PC-3 (cell line): ENCODE data around the gene CHD5. TPM values are rescaled to one million over a fixed set of nuclear protein-coding genes. Genes with fewer than 3 reads are reported as not detected.

ENCODE experiments used
- ATAC-seq: fragments of 200-7000 bp; cut with Tn5 transposase; 2 replicates; pipeline ENCODE4 v1.9.1; 2020; ENCODE audit warnings: mild to moderate bottlenecking, moderate library complexity
- BruUV-seq: library from RNA; stranded (reverse); fragments of 400-500 nt; replicated peaks from 2 replicates; lab custom pipeline; 2021; lab: Mats Ljungman, UMichigan
- CTCF ChIA-PET: fragments of 300-600 bp; sonication (Branson Sonifier 250); formaldehyde crosslinking; loops from one replicate; lab custom pipeline; 2022; ENCODE audit warnings: antibody characterized with exemption; lab: Charles Lee
- POLR2A ChIA-PET: fragments of 300-600 bp; sonication (Branson Sonifier 250); formaldehyde crosslinking; loops from one replicate; lab custom pipeline; 2022; ENCODE audit warnings: antibody characterized with exemption; ENCODE audit not compliant: unreplicated experiment; lab: Charles Lee
- DNase-seq: peaks from one replicate; pipeline ENCODE4 v3.0.0-alpha.2; 2015
- H2AFZ ChIP-seq: fragments of 300-600 bp; sonication (generic); 2 replicates; pipeline ENCODE4 v1.6.0; 2016; ENCODE audit warnings: antibody characterized with exemption, low read length
- H3F3A ChIP-seq: fragments of 300-600 bp; sonication (generic); one replicate; pipeline ENCODE4 v1.6.0; 2017; ENCODE audit warnings: antibody characterized with exemption, low read length, control low read depth, mild to moderate bottlenecking; ENCODE audit not compliant: unreplicated experiment
- H3K27ac ChIP-seq: fragments of 300-600 bp; sonication (generic); 2 replicates; pipeline ENCODE4 v1.5.1; 2016; ENCODE audit warnings: mild to moderate bottlenecking, low read length
- H3K27me3 ChIP-seq: fragments of 300-600 bp; sonication (generic); 2 replicates; pipeline ENCODE4 v1.6.1; 2016; ENCODE audit warnings: low read length, mixed read lengths
- H3K36me3 ChIP-seq: fragments of 300-600 bp; sonication (generic); 2 replicates; pipeline ENCODE4 v1.6.1; 2016; ENCODE audit warnings: low read depth, mixed run types, low read length, mixed read lengths
- H3K4me1 ChIP-seq: fragments of 300-600 bp; sonication (generic); 2 replicates; pipeline ENCODE4 v1.5.1; 2016; ENCODE audit warnings: low read length; ENCODE audit not compliant: insufficient read depth
- H3K4me2 ChIP-seq: fragments of 300-600 bp; sonication (generic); 2 replicates; pipeline ENCODE4 v1.6.0; 2016; ENCODE audit warnings: low read length
- H3K4me3 ChIP-seq: fragments of 300-600 bp; sonication (generic); 2 replicates; pipeline ENCODE4 v1.5.1; 2016; ENCODE audit warnings: mild to moderate bottlenecking, low read length, mixed read lengths
- H3K79me2 ChIP-seq: fragments of 300-600 bp; sonication (generic); 2 replicates; pipeline ENCODE4 v1.6.1; 2017; ENCODE audit warnings: low read length, mixed read lengths
- H3K9ac ChIP-seq: fragments of 300-600 bp; sonication (generic); 2 replicates; pipeline ENCODE4 v1.6.0; 2016; ENCODE audit warnings: mild to moderate bottlenecking, low read length
- H3K9me2 ChIP-seq: fragments of 300-600 bp; sonication (generic); replicated peaks from 2 replicates; pipeline ENCODE4 v1.6.1; 2016; ENCODE audit warnings: mixed run types, low read length, mixed read lengths
- H3K9me3 ChIP-seq: fragments of 300-600 bp; sonication (generic); 2 replicates; pipeline ENCODE4 v1.6.1; 2016; ENCODE audit warnings: low read length, mixed read lengths
- H4K20me1 ChIP-seq: fragments of 300-600 bp; sonication (generic); 2 replicates; pipeline ENCODE4 v1.6.1; 2016; ENCODE audit warnings: low read length, mixed read lengths
- EZH2 ChIP-seq: fragments of 300-600 bp; sonication (generic); IDR thresholded peaks from one replicate; pipeline ENCODE4 v1.6.1; 2017; ENCODE audit warnings: antibody characterized with exemption, mild to moderate bottlenecking, low read length; ENCODE audit not compliant: unreplicated experiment
- EZH2phosphoT487 ChIP-seq: fragments of 300-600 bp; sonication (generic); IDR thresholded peaks from 2 replicates; pipeline ENCODE4 v1.6.1; 2018; ENCODE audit warnings: mild to moderate bottlenecking, antibody characterized with exemption, low read length, borderline replicate concordance
- intact Hi-C: fragments of 100-400 bp; cut with micrococcal nuclease; formaldehyde crosslinking; loops from 2 replicates; pipeline ENCODE4 v1.9.0; 2023
- total RNA-seq: library from RNA; depleted of rRNA; stranded (reverse); fragments of >200 nt; gene quantifications from 2 replicates; pipeline ENCODE4 v1.2.3, GENCODE V29; 2014
- TF ChIP-seq, protein P1 (sequence below): fragments of 300-600 bp; sonication (generic); conservative IDR thresholded peaks from 2 replicates; pipeline ENCODE4 v1.5.1; 2017; ENCODE audit warnings: antibody characterized with exemption, low read depth, mild to moderate bottlenecking, low read length

CHD5 gene
- total RNA-seq, 1 experiment from 2014 or later, result 0.55 TPM

DNA sequence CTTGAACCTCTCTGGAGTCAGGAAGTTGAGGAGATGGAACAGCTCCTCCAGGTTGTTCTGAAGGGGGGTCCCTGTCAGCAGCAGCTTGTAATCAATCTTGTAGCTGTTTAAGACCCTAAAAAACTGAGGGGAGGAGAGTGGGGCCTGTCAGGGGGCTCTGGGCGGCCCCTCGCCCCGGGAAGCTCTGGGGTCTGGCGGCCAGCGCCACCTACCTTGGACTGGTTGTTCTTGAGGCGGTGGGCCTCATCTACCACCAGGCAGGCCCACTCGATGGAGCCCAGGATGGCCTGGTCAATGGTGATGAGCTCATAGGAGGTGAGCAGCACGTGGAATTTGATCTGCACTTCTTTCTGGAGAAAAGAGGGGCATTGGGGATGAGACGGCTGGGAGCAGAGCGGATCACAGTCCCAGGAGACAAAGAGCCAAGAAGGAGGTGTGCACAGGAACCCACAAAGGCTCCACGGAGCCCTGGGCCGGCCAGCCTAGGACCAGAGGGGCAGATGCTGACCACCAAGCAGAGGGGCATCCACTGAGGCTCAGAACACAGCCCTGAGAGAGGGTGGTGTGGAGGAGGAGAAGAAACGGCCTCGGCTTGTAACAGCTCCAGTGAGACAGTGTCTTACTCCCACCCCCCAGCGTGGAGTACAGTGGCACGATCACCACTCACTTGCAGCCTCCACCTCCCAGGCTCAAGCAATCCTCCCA is 43.5 kb downstream of the CHD5 start:
- POLR2A ChIA-PET, result interaction anchor here (0.6 kb wide), 1 partner anchor 22 kb away, joined by 4 read pairs; no protein-coding TSS in a partner anchor
- DNase-seq (no peak), ATAC-seq (no peak)
- no peaks in the 10 kb centered on the region for H3K79me2 ChIP-seq
- H4K20me1 ChIP-seq, result no peaks in the 10 kb centered on the region
- H3K36me3 ChIP-seq, result no peaks in the 10 kb centered on the region
- no peak overlapping the region for H2AFZ ChIP-seq
- H3K4me1 ChIP-seq, result no peaks in the 10 kb centered on the region
- H3F3A ChIP-seq, result no peaks in the 10 kb centered on the region
- intact Hi-C loops, result no loop called here
- H3K27ac ChIP-seq, result no peak overlapping the region
- no peak overlapping the region for H3K4me2 ChIP-seq
- BruUV-seq, result no TSS peak
- no peaks in the 10 kb centered on the region for H3K9me3 ChIP-seq
- CTCF ChIA-PET, result interaction anchor here (1.0 kb wide), 1 partner anchor 28 kb away, joined by 3 read pairs; no protein-coding TSS in a partner anchor
- H3K27me3 ChIP-seq, result no peaks in the 10 kb centered on the region
- TF ChIP-seq EZH2 (no peak), EZH2phosphoT487 (no peak)
- TF ChIP-seq, protein P1, sequence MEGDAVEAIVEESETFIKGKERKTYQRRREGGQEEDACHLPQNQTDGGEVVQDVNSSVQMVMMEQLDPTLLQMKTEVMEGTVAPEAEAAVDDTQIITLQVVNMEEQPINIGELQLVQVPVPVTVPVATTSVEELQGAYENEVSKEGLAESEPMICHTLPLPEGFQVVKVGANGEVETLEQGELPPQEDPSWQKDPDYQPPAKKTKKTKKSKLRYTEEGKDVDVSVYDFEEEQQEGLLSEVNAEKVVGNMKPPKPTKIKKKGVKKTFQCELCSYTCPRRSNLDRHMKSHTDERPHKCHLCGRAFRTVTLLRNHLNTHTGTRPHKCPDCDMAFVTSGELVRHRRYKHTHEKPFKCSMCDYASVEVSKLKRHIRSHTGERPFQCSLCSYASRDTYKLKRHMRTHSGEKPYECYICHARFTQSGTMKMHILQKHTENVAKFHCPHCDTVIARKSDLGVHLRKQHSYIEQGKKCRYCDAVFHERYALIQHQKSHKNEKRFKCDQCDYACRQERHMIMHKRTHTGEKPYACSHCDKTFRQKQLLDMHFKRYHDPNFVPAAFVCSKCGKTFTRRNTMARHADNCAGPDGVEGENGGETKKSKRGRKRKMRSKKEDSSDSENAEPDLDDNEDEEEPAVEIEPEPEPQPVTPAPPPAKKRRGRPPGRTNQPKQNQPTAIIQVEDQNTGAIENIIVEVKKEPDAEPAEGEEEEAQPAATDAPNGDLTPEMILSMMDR, result no peak
- H3K9ac ChIP-seq, result no peak overlapping the region
- no peak overlapping the region for H3K4me3 ChIP-seq
- H3K9me2 ChIP-seq, result no peaks in the 10 kb centered on the region

DNA sequence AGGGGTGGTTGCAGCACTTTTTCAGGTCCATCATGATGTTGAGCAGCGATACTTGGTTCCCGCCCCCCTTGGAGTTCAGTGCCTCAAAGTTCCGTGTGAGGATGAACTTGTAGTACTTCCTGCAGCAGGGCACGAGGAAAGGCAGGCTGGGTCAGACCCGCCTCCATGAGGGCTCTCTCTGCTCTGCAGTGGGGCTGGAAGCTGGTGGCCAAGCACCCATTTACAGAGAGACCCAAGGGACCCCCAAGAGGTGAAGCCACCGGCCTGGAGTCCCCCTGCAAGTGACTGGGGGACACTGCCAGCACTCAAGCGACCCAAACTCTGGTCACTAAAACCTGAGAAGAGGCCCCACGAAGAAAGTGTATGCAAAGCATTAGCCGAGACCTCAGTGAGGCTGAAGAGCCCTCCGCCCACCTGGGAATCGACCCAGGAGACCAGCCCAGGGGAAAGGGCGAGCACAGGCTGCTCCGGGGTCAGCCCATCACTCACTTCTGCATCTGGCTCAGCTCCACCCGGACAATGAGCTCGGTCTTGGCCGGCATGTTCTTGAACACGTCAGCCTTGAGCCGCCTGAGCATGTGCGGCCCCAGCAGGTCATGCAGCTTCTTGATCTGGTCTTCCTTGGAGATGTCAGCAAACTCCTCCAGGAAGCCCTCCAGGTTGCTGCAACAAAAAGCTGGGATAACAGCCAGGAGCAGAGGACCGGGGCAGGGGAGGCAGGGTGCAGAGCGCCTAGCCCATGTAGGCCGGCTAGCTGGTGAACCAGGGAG is 45.2 kb downstream of the CHD5 start:
- intact Hi-C loops, result no loop called here
- TF ChIP-seq EZH2phosphoT487, result no peak
- no peak for TF ChIP-seq EZH2
- TF ChIP-seq, protein P1, result no peak
- H2AFZ ChIP-seq, result no peak overlapping the region
- no peaks in the 10 kb centered on the region for H3K36me3 ChIP-seq
- POLR2A ChIA-PET, result no interaction called here
- no peaks in the 10 kb centered on the region for H3K79me2 ChIP-seq
- H3K27ac ChIP-seq, result no peak overlapping the region
- no peak overlapping the region for H3K4me2 ChIP-seq
- H3K27me3 ChIP-seq, result no peaks in the 10 kb centered on the region
- no peaks in the 10 kb centered on the region for H3F3A ChIP-seq
- no peaks in the 10 kb centered on the region for H3K9me3 ChIP-seq
- ATAC-seq, result no peak
- CTCF ChIA-PET, result no interaction called here
- DNase-seq, result no peak
- no peaks in the 10 kb centered on the region for H4K20me1 ChIP-seq
- BruUV-seq, result no TSS peak
- H3K4me1 ChIP-seq, result no peaks in the 10 kb centered on the region
- H3K9ac ChIP-seq, result no peak overlapping the region
- H3K9me2 ChIP-seq, result no peaks in the 10 kb centered on the region
- no peak overlapping the region for H3K4me3 ChIP-seq

DNA sequence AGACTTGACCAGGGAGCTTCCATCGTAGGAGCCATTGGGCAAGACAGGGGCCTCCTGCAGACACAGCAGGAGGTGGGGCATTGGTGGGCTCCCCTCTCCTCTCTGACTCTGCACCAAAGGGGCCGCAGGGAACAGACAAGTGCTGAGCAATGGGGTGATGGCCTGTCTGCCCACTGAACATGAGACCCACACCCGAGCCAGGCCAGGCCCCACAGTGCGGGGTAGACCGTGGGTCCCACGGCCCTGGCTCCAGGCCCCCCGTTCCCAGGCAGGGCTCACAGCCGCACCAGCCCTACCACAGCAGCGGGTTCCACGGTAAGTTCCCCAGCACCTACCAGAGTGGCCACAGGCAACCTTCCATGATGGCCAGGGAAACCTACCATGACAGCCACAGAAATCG is 45.9 kb downstream of the CHD5 start:
- DNase-seq (no peak), ATAC-seq (no peak)
- no peak overlapping the region for H2AFZ ChIP-seq
- ChIA-PET POLR2A (no interaction called here), CTCF (no interaction called here)
- no peak overlapping the region for H3K27ac ChIP-seq
- TF ChIP-seq EZH2phosphoT487 (no peak), EZH2 (no peak)
- TF ChIP-seq, protein P1, result no peak
- no peak overlapping the region for H3K9ac ChIP-seq
- H3K4me2 ChIP-seq, result no peak overlapping the region
- H3K27me3 ChIP-seq, result no peaks in the 10 kb centered on the region
- no peaks in the 10 kb centered on the region for H3K9me3 ChIP-seq
- H3K36me3 ChIP-seq, result no peaks in the 10 kb centered on the region
- no peak overlapping the region for H3K4me3 ChIP-seq
- H3K4me1 ChIP-seq, result no peaks in the 10 kb centered on the region
- no peaks in the 10 kb centered on the region for H3K9me2 ChIP-seq
- H4K20me1 ChIP-seq, result no peaks in the 10 kb centered on the region
- no peaks in the 10 kb centered on the region for H3K79me2 ChIP-seq
- no peaks in the 10 kb centered on the region for H3F3A ChIP-seq
- no TSS peak for BruUV-seq
- intact Hi-C loops, result no loop called here
